H1 (cell line): ENCODE results near the gene ATP7B. TPM values are rescaled to one million over a fixed set of nuclear protein-coding genes. Genes with fewer than 3 reads are reported as not detected.

Source experiments
- CTCF ChIA-PET: fragments of 300-600 bp; sonication (Branson Sonifier 250); formaldehyde crosslinking; loops from one replicate; lab custom pipeline; 2021; ENCODE audit not compliant: partially characterized antibody; lab: Charles Lee
- POLR2A ChIA-PET: fragments of 300-600 bp; sonication (Branson Sonifier 250); formaldehyde crosslinking; loops from one replicate; lab custom pipeline; 2021; ENCODE audit warnings: inconsistent platforms; ENCODE audit not compliant: partially characterized antibody; lab: Charles Lee
- DNase-seq, 2 experiments: peaks; one replicate each; pipeline versions ENCODE4 v3.0.0 to v3.0.0-alpha.2; 2010 to 2022; ENCODE audit warnings: low spot score in 2 of 2, low read depth in 1 of 2, mixed read lengths in 1 of 2
- FAIRE-seq: peaks from 2 replicates; lab custom pipeline; 2011; peaks lifted over from hg19 to GRCh38; lab: Jason Lieb, UNC
- H2AFZ ChIP-seq: 2 replicates; pipeline ENCODE4 v1.8.1; 2012; ENCODE audit warnings: low read length, inconsistent platforms
- H2AK5ac ChIP-seq: 2 replicates; pipeline ENCODE4 v1.6.1; 2013; ENCODE audit warnings: low read depth, low read length
- H2BK120ac ChIP-seq: replicated peaks from 2 replicates; pipeline ENCODE3; 2013; ENCODE audit warnings: low read depth, low read length, inconsistent platforms
- H2BK12ac ChIP-seq: 2 replicates; pipeline ENCODE4 v1.6.1; 2013; ENCODE audit warnings: low read depth, low read length
- H2BK15ac ChIP-seq: 2 replicates; pipeline ENCODE4 v1.6.1; 2013; ENCODE audit warnings: low read length
- H2BK20ac ChIP-seq: 2 replicates; pipeline ENCODE4 v1.6.1; 2013; ENCODE audit warnings: low read length
- H2BK5ac ChIP-seq: 2 replicates; pipeline ENCODE4 v1.6.1; 2013; ENCODE audit warnings: low read depth, low read length
- H3K14ac ChIP-seq: 2 replicates; pipeline ENCODE4 v1.6.1; 2013; ENCODE audit warnings: inconsistent platforms; ENCODE audit not compliant: insufficient read length
- H3K18ac ChIP-seq: 2 replicates; pipeline ENCODE4 v1.6.1; 2013; ENCODE audit warnings: low read length; ENCODE audit errors: extremely low read depth
- H3K23ac ChIP-seq: 2 replicates; pipeline ENCODE4 v1.6.1; 2013; ENCODE audit warnings: inconsistent platforms; ENCODE audit not compliant: insufficient read length
- H3K23me2 ChIP-seq: 2 replicates; pipeline ENCODE4 v1.6.1; 2013; ENCODE audit warnings: low read depth, low read length
- H3K27ac ChIP-seq: 2 replicates; pipeline ENCODE4 v1.6.1; 2011; ENCODE audit warnings: low read depth, low read length, inconsistent platforms
- H3K27me3 ChIP-seq, 4 experiments: replicated peaks in 1 of 4; 1 replicate in 1 of 4; 2 replicates in 3 of 4; pipeline versions ENCODE4 v1.6.1 to v1.8.1; 2011 to 2013; ENCODE audit warnings: low read length in 3 of 4, mild to moderate bottlenecking in 3 of 4, inconsistent platforms in 2 of 4, mixed read lengths in 2 of 4, moderate library complexity in 1 of 4; ENCODE audit not compliant: control insufficient read depth in 3 of 4, insufficient read depth in 3 of 4; ENCODE audit errors: extremely low read depth in 1 of 4
- H3K36me3 ChIP-seq, 4 experiments: 2 replicates each; pipeline versions ENCODE4 v1.6.1 to v1.8.1; 2011 to 2013; ENCODE audit warnings: mild to moderate bottlenecking in 4 of 4, low read length in 3 of 4, moderate library complexity in 2 of 4, control low read depth in 1 of 4, inconsistent platforms in 1 of 4; ENCODE audit not compliant: insufficient read depth in 4 of 4, control insufficient read depth in 2 of 4
- H3K4ac ChIP-seq: replicated peaks from 2 replicates; pipeline ENCODE3; 2013; ENCODE audit warnings: low read length, low read depth, mixed read lengths, inconsistent platforms; ENCODE audit not compliant: insufficient read length
- H3K4me1 ChIP-seq, 4 experiments: replicated peaks in 1 of 4; 1 replicate in 1 of 4; 2 replicates in 3 of 4; pipeline versions ENCODE4 v1.6.1 to v1.8.1; 2011 to 2013; ENCODE audit warnings: low read length in 3 of 4, inconsistent platforms in 2 of 4, mixed read lengths in 1 of 4; ENCODE audit not compliant: insufficient read depth in 4 of 4, control insufficient read depth in 3 of 4
- H3K4me2 ChIP-seq, 2 experiments: 2 replicates each; pipeline versions ENCODE4 v1.6.1 to v1.8.1; 2011 to 2013; ENCODE audit warnings: low read depth in 2 of 2, low read length in 2 of 2, control low read depth in 1 of 2, inconsistent platforms in 1 of 2, mild to moderate bottlenecking in 1 of 2; ENCODE audit not compliant: insufficient read depth in 1 of 2
- H3K4me3 ChIP-seq, 4 experiments: fragments of 200-600, 300-600 bp in 1 of 4; sonication (generic), shearing (Covaris generic), sonication (Bioruptor Twin) in 1 of 4; 2 replicates each; pipeline versions ENCODE4 v1.5.1 to v1.8.1; 2011 to 2016; ENCODE audit warnings: low read length in 4 of 4, low read depth in 3 of 4, control low read depth in 2 of 4, inconsistent platforms in 2 of 4, mild to moderate bottlenecking in 2 of 4, mixed read lengths in 1 of 4, moderate library complexity in 1 of 4; ENCODE audit not compliant: insufficient read depth in 2 of 4; ENCODE audit errors: extremely low read depth in 1 of 4
- H3K56ac ChIP-seq: replicated peaks from 2 replicates; pipeline ENCODE3; 2013; ENCODE audit warnings: low read depth, mild to moderate bottlenecking, mixed read lengths, low read length, inconsistent platforms; ENCODE audit not compliant: insufficient read length
- H3K79me1 ChIP-seq: 2 replicates; pipeline ENCODE4 v1.6.1; 2013; ENCODE audit warnings: low read depth, low read length, control low read depth
- H3K79me2 ChIP-seq, 2 experiments: 2 replicates each; pipeline versions ENCODE4 v1.6.1 to v1.8.1; 2012 to 2013; ENCODE audit warnings: low read length in 2 of 2, mild to moderate bottlenecking in 2 of 2, inconsistent platforms in 1 of 2; ENCODE audit not compliant: insufficient read depth in 2 of 2, control insufficient read depth in 1 of 2
- H3K9ac ChIP-seq, 4 experiments: replicated peaks in 1 of 4; 1 replicate in 1 of 4; 2 replicates in 3 of 4; pipeline versions ENCODE4 v1.6.1 to v1.8.1; 2011 to 2013; ENCODE audit warnings: low read depth in 3 of 4, low read length in 3 of 4, control low read depth in 2 of 4, mild to moderate bottlenecking in 2 of 4, moderate library complexity in 2 of 4, inconsistent platforms in 1 of 4; ENCODE audit errors: extremely low read depth in 1 of 4
- H3K9me3 ChIP-seq, 2 experiments: 2 replicates each; pipeline versions ENCODE4 v1.6.1 to v1.8.1; 2012 to 2013; ENCODE audit warnings: mild to moderate bottlenecking in 2 of 2, moderate library complexity in 2 of 2, control low read depth in 1 of 2, inconsistent platforms in 1 of 2, low read depth in 1 of 2, low read length in 1 of 2, mixed read lengths in 1 of 2; ENCODE audit not compliant: insufficient read depth in 2 of 2
- H4K20me1 ChIP-seq, 2 experiments: replicated peaks in 1 of 2; 2 replicates each; pipeline versions ENCODE3 to v1.8.1; 2011 to 2013; ENCODE audit warnings: inconsistent platforms in 2 of 2, low read length in 2 of 2, mild to moderate bottlenecking in 1 of 2; ENCODE audit not compliant: insufficient read depth in 2 of 2, control insufficient read depth in 1 of 2
- H4K5ac ChIP-seq: 2 replicates; pipeline ENCODE4 v1.6.1; 2013; ENCODE audit warnings: low read length, low read depth, mixed read lengths, inconsistent platforms; ENCODE audit not compliant: insufficient read length
- H4K8ac ChIP-seq: 2 replicates; pipeline ENCODE4 v1.8.0; 2013; ENCODE audit warnings: mild to moderate bottlenecking, moderate library complexity, low read length, inconsistent platforms; ENCODE audit not compliant: insufficient read depth; ENCODE audit errors: extremely low read depth
- H4K91ac ChIP-seq: replicated peaks from 2 replicates; pipeline ENCODE3; 2013; ENCODE audit warnings: low read length, mixed read lengths, inconsistent platforms; ENCODE audit not compliant: insufficient read length
- BACH1 ChIP-seq: IDR thresholded peaks from 2 replicates; pipeline ENCODE4 v1.6.1; 2012; ENCODE audit warnings: low read length, improper control_type of control experiment
- BRCA1 ChIP-seq: IDR thresholded peaks from 2 replicates; pipeline ENCODE4 v1.6.1; 2012; ENCODE audit warnings: low read depth, low read length, improper control_type of control experiment
- CTBP2 ChIP-seq: IDR thresholded peaks from 2 replicates; pipeline ENCODE4 v1.7.0; 2011; ENCODE audit warnings: borderline replicate concordance, mild to moderate bottlenecking, moderate library complexity, mixed read lengths, low read length; ENCODE audit not compliant: insufficient read depth, insufficient read length
- CTCF ChIP-seq, 3 experiments: IDR thresholded peaks; 1 replicate in 2 of 3; 2 replicates in 1 of 3; pipeline versions ENCODE4 v1.5.1 to v1.6.1; 2011; ENCODE audit warnings: low read length in 3 of 3, mild to moderate bottlenecking in 3 of 3, inconsistent platforms in 2 of 3, low read depth in 1 of 3, moderate library complexity in 1 of 3; ENCODE audit not compliant: insufficient read depth in 1 of 3; ENCODE audit errors: control extremely low read depth in 1 of 3
- E2F6 ChIP-seq: IDR thresholded peaks from 2 replicates; pipeline ENCODE4 v1.6.1; 2012; ENCODE audit warnings: inconsistent platforms
- EZH2 ChIP-seq: fragments of 200-600 bp; sonication (generic); IDR thresholded peaks from 2 replicates; pipeline ENCODE4 v1.7.1; 2012; ENCODE audit warnings: low read depth, mild to moderate bottlenecking, moderate library complexity, low read length, inconsistent platforms; ENCODE audit not compliant: severe bottlenecking
- FOSL1 ChIP-seq: IDR thresholded peaks from 2 replicates; pipeline ENCODE4 v1.6.1; 2011; ENCODE audit warnings: mild to moderate bottlenecking, low read depth, low read length, moderate library complexity; ENCODE audit not compliant: insufficient read depth
- RBBP5 ChIP-seq: IDR thresholded peaks from 2 replicates; pipeline ENCODE4 v1.7.1; 2012; ENCODE audit warnings: low read depth, mild to moderate bottlenecking, inconsistent platforms, low read length, moderate library complexity, borderline replicate concordance
- SUZ12 ChIP-seq: fragments of 200-600 bp; sonication (generic); IDR thresholded peaks from 2 replicates; pipeline ENCODE4 v1.6.1; 2012; ENCODE audit warnings: mild to moderate bottlenecking, inconsistent platforms, low read length, moderate library complexity, mixed read lengths
- TBP ChIP-seq: IDR thresholded peaks from 2 replicates; pipeline ENCODE4 v1.6.1; 2011; ENCODE audit warnings: low read depth, low read length, improper control_type of control experiment
- YY1 ChIP-seq: IDR thresholded peaks from 2 replicates; pipeline ENCODE4 v1.6.1; 2011; ENCODE audit warnings: low read depth, mild to moderate bottlenecking, low read length
- WGBS, 2 experiments: shearing (Covaris generic) in 1 of 2; methylation state at CpG; one replicate each; pipeline versions ENCODE4 v1.1.6 to v1.1.7; 2013 to 2015; ENCODE audit warnings: low lambda C conversion rate in 2 of 2, mixed read lengths in 2 of 2, inconsistent platforms in 1 of 2, low coverage in 1 of 2, missing lambda C conversion rate in 1 of 2; ENCODE audit not compliant: insufficient replicate concordance in 2 of 2, insufficient coverage in 1 of 2, insufficient read length in 1 of 2; ENCODE audit errors: extremely low coverage in 1 of 2, missing lambda C conversion rate in 1 of 2; 5-methylcytosine and 5-hydroxymethylcytosine counted together
- polyA plus RNA-seq, 7 experiments: library from polyadenylated mRNA; depleted of rRNA in 3 of 7; stranded (reverse) in 5 of 7; unstranded in 2 of 7; fragments of >200 nt in 5 of 7; fragments of 200-250 nt in 2 of 7; gene quantifications; 1 replicate in 5 of 7; 2 replicates in 1 of 7; 4 replicates in 1 of 7; pipeline versions ENCODE4 v1.2.1 to v1.2.3, GENCODE V29; 2011 to 2013; ENCODE audit warnings: missing spikeins in 2 of 7, mixed read lengths in 2 of 7
- total RNA-seq: library from RNA; stranded (reverse); fragmentation: NEBNext Ultra II Directional; extraction: Animal tissue kit (Norgen Biotek cat#: 25700); gene quantifications from 2 replicates; pipeline ENCODE4 v1.2.1, GENCODE V29; 2021

Gene ATP7B
- total and polyA plus RNA-seq, 2 of the 8 experiments (the other 6 are each of a cell fraction or from before 2014, with no cell fraction given) = 4.1 to 9.2 TPM

GRCh38 chr13:51970349-51970748 is 40.9 kb downstream of the ATP7B start:
- WGBS, 2 experiments = 86% methylated on average over 5 of the region's 5 CpGs; no CpG with 5 or more reads in 1 of the 2 experiments
- no peak for FAIRE-seq
- TF ChIP-seq CTCF (IDR thresholded peaks at IDR 0.05; ENCODE audit: control extremely low read depth in 1 of 3, insufficient read depth in 1 of 3, low read depth in 1 of 3, low read length in 3 of 3) (no peak), BACH1 (no peak), E2F6 (no peak), RBBP5 (no peak), YY1 (no peak), FOSL1 (no peak), TBP (no peak), CTBP2 (no peak), EZH2 (no peak), SUZ12 (no peak), BRCA1 (no peak)

More at GRCh38 chr13:51970349-51970748, 40.9 kb downstream of the ATP7B start:
- Histone ChIP-seq H3K4ac (no peak overlapping the region), H3K18ac (no peak overlapping the region), H3K9me3 (no peaks in the 10 kb centered on the region), H2BK15ac (no peak overlapping the region), H2BK20ac (no peak overlapping the region), H2AK5ac (no peak overlapping the region), H3K56ac (no peak overlapping the region), H3K4me3 (no peak overlapping the region), H3K9ac (no peak overlapping the region), H3K4me1 (no peaks in the 10 kb centered on the region), H3K14ac (no peak overlapping the region), H2BK120ac (no peak overlapping the region), H2AFZ (no peak overlapping the region), H4K8ac (no peak overlapping the region), H3K4me2 (no peak overlapping the region), H3K23me2 (no peaks in the 10 kb centered on the region), H4K91ac (no peak overlapping the region), H3K79me2 (no peaks in the 10 kb centered on the region), H3K23ac (no peak overlapping the region), H3K27me3 (no peaks in the 10 kb centered on the region), H4K5ac (no peak overlapping the region), H3K79me1 (no peaks in the 10 kb centered on the region), H3K27ac (no peak overlapping the region), H2BK12ac (no peak overlapping the region), H3K36me3 (no peaks in the 10 kb centered on the region), H2BK5ac (no peak overlapping the region), H4K20me1 (no peaks in the 10 kb centered on the region)
- ChIA-PET POLR2A (interaction anchor here (1.2 kb wide), 1 partner anchor 11 kb away, joined by 3 read pairs; no protein-coding TSS in a partner anchor), CTCF (interaction anchor here (0.8 to 1.3 kb wide), 4 partner anchors 10 to 146 kb away, joined by 3 read pairs; no protein-coding TSS in a partner anchor)
- no peak for DNase-seq
